GM23338 (cell line): ENCODE results near the gene BNIP3. TPM values are rescaled to one million over a fixed set of nuclear protein-coding genes. Genes with fewer than 3 reads are reported as not detected.

Source experiments
- ATAC-seq: fragments of 200-7000 bp; cut with Tn5 transposase; 3 replicates; pipeline ENCODE4 v1.9.1; 2020
- DNase-seq: peaks from one replicate; pipeline ENCODE4 v3.0.0-alpha.2; 2015; ENCODE audit warnings: low spot score
- H2AFZ ChIP-seq: fragments of 200-600 bp; sonication (generic); 2 replicates; pipeline ENCODE4 v1.8.0; 2016; ENCODE audit warnings: antibody characterized with exemption, mild to moderate bottlenecking, moderate library complexity
- H3F3A ChIP-seq: fragments of 200-600 bp; sonication (generic); replicated peaks from 2 replicates; pipeline ENCODE4 v1.8.0; 2017; ENCODE audit warnings: antibody characterized with exemption, mixed run types, low read depth
- H3K27ac ChIP-seq: fragments of 200-600 bp; sonication (generic); 2 replicates; pipeline ENCODE4 v1.6.1; 2016; ENCODE audit warnings: low read depth
- H3K27me3 ChIP-seq: fragments of 200-600 bp; sonication (generic); 2 replicates; pipeline ENCODE4 v1.8.0; 2016; ENCODE audit warnings: mild to moderate bottlenecking, mixed run types, moderate library complexity; ENCODE audit not compliant: insufficient read depth
- H3K36me3 ChIP-seq: fragments of 200-600 bp; sonication (generic); 2 replicates; pipeline ENCODE4 v1.8.0; 2016; ENCODE audit warnings: mild to moderate bottlenecking; ENCODE audit not compliant: insufficient read depth
- H3K4me1 ChIP-seq: fragments of 200-600 bp; sonication (generic); 2 replicates; pipeline ENCODE4 v1.8.0; 2016; ENCODE audit warnings: mild to moderate bottlenecking, moderate library complexity; ENCODE audit not compliant: insufficient read depth
- H3K4me2 ChIP-seq: fragments of 200-600 bp; sonication (generic); 2 replicates; pipeline ENCODE4 v1.7.1; 2017; ENCODE audit warnings: mixed run types
- H3K4me3 ChIP-seq: fragments of 200-600 bp; sonication (generic); 2 replicates; pipeline ENCODE4 v1.6.1; 2016; ENCODE audit warnings: mixed run types
- H3K79me2 ChIP-seq: fragments of 200-600 bp; sonication (generic); replicated peaks from 2 replicates; pipeline ENCODE4 v1.8.0; 2017; ENCODE audit warnings: mild to moderate bottlenecking; ENCODE audit not compliant: insufficient read depth
- H3K9me2 ChIP-seq: fragments of 200-600 bp; sonication (generic); 2 replicates; pipeline ENCODE4 v1.8.0; 2017; ENCODE audit not compliant: insufficient read depth
- H4K20me1 ChIP-seq: fragments of 200-600 bp; sonication (generic); replicated peaks from 2 replicates; pipeline ENCODE4 v1.8.0; 2017; ENCODE audit warnings: mild to moderate bottlenecking; ENCODE audit not compliant: insufficient read depth
- H3K27ac Mint-ChIP-seq: 2 replicates; pipeline ENCODE4 v1.8.0; 2020; ENCODE audit warnings: inconsistent platforms, mild to moderate bottlenecking, moderate library complexity, mixed read lengths
- H3K27me3 Mint-ChIP-seq: 3 replicates; pipeline ENCODE4 v1.8.0; 2022; ENCODE audit warnings: low read depth, mild to moderate bottlenecking, moderate library complexity, mixed read lengths, inconsistent platforms; ENCODE audit not compliant: insufficient read depth, poor library complexity
- H3K36me3 Mint-ChIP-seq: 3 replicates; pipeline ENCODE4 v1.8.0; 2021; ENCODE audit warnings: low read depth, mild to moderate bottlenecking, inconsistent platforms, moderate library complexity, mixed read lengths
- H3K4me1 Mint-ChIP-seq: 3 replicates; pipeline ENCODE4 v1.8.0; 2020; ENCODE audit warnings: mild to moderate bottlenecking, inconsistent platforms, mixed read lengths
- H3K4me3 Mint-ChIP-seq: 3 replicates; pipeline ENCODE4 v1.8.0; 2021; ENCODE audit warnings: moderate library complexity, mild to moderate bottlenecking, inconsistent platforms, mixed read lengths
- H3K9me3 Mint-ChIP-seq: 3 replicates; pipeline ENCODE4 v1.8.0; 2020; ENCODE audit warnings: moderate library complexity, mild to moderate bottlenecking, inconsistent platforms, mixed read lengths
- polyA plus RNA-seq: library from polyadenylated mRNA; unstranded; fragments of >200 nt; fragmentation: Nextera tagmentation; extraction: Ambion mirVana; gene quantifications from 2 replicates; pipeline ENCODE4 v1.2.1, GENCODE V29; 2016
- total RNA-seq: library from RNA; depleted of rRNA; stranded (reverse); fragments of >200 nt; shearing (Covaris generic); gene quantifications from 2 replicates; pipeline ENCODE4 v1.2.3, GENCODE V29; 2014
- TF ChIP-seq, protein P1 (sequence below): IDR thresholded peaks from one replicate; pipeline ENCODE4 v1.6.1; 2018; ENCODE audit warnings: antibody characterized with exemption; ENCODE audit not compliant: unreplicated experiment
- TF ChIP-seq, protein P2 (sequence below), 2 experiments: fragments of 200-600 bp in 1 of 2; sonication (generic) in 1 of 2; conservative IDR thresholded peaks; 2 replicates each; pipeline versions ENCODE4 v1.5.1 to v1.6.1; 2016 to 2017; ENCODE audit warnings: antibody characterized with exemption in 2 of 2, low read depth in 2 of 2, mild to moderate bottlenecking in 2 of 2, moderate library complexity in 1 of 2

Gene BNIP3
- total and polyA plus RNA-seq, 2 experiments from 2014 or later = 46.3 to 75.0 TPM

DNA sequence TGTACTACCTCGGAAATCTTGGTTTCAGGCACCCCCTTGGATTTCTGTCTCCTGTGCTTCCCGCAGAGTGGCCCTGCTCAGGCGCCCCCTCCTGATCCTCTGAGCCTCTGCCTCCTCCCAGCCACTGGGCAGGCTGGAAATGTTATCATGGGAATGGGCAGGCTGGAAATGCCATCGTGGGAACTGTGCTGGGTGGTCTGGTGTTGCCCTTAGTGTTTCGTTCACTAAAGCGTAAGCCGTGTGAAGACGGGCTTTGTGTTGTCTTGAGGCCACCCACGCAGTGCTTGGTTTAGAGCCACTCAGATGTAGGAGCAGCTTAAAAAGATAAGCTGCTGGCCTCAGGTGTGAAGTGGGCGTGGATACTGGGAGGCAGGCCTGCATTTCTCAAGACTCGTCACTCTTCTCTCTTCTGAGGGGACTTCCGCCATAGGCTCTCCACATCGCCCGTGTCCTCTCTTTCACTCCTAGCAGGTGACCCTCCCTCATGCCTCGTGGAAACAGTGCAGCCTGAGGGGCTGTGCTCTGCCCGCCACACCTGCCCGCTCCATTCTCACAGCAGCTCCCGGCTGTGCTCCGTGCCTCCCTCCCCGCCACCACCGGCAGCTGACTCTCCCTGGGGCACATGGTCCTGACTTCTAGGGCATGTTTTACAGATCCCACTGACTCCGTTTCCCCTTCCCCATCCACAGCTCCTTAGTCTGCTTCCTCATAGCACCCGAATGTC, 52.4 kb downstream of the BNIP3 start:
- peak overlapping the region; percentile 33; the same call in 2 of the 3 replicates for H3K4me3 Mint-ChIP-seq
- peak; percentile 60 for ATAC-seq

More for the DNA sequence above, 52.4 kb downstream of the BNIP3 start:
- peaks cover 63% of the 10 kb centered on the region for H3K4me1 Mint-ChIP-seq
- H2AFZ ChIP-seq = no peak overlapping the region
- H4K20me1 ChIP-seq = peaks cover 79% of the 10 kb centered on the region
- no peaks in the 10 kb centered on the region for H3K27me3 ChIP-seq
- no peaks in the 10 kb centered on the region for H3K9me2 ChIP-seq
- peak; percentile 35 for DNase-seq
- no peaks in the 10 kb centered on the region; the same call in 2 of the 3 replicates for H3K9me3 Mint-ChIP-seq
- peak overlapping the region; percentile 69 for H3K27ac Mint-ChIP-seq
- peaks cover 100% of the 10 kb centered on the region for H3K79me2 ChIP-seq
- H3K36me3 Mint-ChIP-seq = peaks cover 10% of the 10 kb centered on the region; the same call in 2 of the 3 replicates
- no peak overlapping the region for H3K27ac ChIP-seq
- H3K4me3 ChIP-seq = no peak overlapping the region
- H3F3A ChIP-seq = no peaks in the 10 kb centered on the region
- peaks cover 14% of the 10 kb centered on the region for H3K27me3 Mint-ChIP-seq
- TF ChIP-seq, protein P1, sequence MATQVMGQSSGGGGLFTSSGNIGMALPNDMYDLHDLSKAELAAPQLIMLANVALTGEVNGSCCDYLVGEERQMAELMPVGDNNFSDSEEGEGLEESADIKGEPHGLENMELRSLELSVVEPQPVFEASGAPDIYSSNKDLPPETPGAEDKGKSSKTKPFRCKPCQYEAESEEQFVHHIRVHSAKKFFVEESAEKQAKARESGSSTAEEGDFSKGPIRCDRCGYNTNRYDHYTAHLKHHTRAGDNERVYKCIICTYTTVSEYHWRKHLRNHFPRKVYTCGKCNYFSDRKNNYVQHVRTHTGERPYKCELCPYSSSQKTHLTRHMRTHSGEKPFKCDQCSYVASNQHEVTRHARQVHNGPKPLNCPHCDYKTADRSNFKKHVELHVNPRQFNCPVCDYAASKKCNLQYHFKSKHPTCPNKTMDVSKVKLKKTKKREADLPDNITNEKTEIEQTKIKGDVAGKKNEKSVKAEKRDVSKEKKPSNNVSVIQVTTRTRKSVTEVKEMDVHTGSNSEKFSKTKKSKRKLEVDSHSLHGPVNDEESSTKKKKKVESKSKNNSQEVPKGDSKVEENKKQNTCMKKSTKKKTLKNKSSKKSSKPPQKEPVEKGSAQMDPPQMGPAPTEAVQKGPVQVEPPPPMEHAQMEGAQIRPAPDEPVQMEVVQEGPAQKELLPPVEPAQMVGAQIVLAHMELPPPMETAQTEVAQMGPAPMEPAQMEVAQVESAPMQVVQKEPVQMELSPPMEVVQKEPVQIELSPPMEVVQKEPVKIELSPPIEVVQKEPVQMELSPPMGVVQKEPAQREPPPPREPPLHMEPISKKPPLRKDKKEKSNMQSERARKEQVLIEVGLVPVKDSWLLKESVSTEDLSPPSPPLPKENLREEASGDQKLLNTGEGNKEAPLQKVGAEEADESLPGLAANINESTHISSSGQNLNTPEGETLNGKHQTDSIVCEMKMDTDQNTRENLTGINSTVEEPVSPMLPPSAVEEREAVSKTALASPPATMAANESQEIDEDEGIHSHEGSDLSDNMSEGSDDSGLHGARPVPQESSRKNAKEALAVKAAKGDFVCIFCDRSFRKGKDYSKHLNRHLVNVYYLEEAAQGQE = no peak
- TF ChIP-seq, protein P2, sequence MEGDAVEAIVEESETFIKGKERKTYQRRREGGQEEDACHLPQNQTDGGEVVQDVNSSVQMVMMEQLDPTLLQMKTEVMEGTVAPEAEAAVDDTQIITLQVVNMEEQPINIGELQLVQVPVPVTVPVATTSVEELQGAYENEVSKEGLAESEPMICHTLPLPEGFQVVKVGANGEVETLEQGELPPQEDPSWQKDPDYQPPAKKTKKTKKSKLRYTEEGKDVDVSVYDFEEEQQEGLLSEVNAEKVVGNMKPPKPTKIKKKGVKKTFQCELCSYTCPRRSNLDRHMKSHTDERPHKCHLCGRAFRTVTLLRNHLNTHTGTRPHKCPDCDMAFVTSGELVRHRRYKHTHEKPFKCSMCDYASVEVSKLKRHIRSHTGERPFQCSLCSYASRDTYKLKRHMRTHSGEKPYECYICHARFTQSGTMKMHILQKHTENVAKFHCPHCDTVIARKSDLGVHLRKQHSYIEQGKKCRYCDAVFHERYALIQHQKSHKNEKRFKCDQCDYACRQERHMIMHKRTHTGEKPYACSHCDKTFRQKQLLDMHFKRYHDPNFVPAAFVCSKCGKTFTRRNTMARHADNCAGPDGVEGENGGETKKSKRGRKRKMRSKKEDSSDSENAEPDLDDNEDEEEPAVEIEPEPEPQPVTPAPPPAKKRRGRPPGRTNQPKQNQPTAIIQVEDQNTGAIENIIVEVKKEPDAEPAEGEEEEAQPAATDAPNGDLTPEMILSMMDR (conservative IDR thresholded peaks at IDR 0.05; ENCODE audit: low read depth in 2 of 2) = peak in 1 of 2 experiments; percentile 38; a peak in 3 of 4 replicates
- no peak overlapping the region; the same call in 1 of the 2 replicates for H3K4me2 ChIP-seq
- H3K4me1 ChIP-seq = peaks cover 45% of the 10 kb centered on the region
- no peaks in the 10 kb centered on the region for H3K36me3 ChIP-seq
